ENCODE measurements around the gene TP73. TPM values are rescaled to one million over a fixed set of nuclear protein-coding genes. Genes with fewer than 3 reads are reported as not detected.

TP73 gene
- total RNA-seq, 1 experiment from 2014 or later: 2.6 TPM

DNA sequence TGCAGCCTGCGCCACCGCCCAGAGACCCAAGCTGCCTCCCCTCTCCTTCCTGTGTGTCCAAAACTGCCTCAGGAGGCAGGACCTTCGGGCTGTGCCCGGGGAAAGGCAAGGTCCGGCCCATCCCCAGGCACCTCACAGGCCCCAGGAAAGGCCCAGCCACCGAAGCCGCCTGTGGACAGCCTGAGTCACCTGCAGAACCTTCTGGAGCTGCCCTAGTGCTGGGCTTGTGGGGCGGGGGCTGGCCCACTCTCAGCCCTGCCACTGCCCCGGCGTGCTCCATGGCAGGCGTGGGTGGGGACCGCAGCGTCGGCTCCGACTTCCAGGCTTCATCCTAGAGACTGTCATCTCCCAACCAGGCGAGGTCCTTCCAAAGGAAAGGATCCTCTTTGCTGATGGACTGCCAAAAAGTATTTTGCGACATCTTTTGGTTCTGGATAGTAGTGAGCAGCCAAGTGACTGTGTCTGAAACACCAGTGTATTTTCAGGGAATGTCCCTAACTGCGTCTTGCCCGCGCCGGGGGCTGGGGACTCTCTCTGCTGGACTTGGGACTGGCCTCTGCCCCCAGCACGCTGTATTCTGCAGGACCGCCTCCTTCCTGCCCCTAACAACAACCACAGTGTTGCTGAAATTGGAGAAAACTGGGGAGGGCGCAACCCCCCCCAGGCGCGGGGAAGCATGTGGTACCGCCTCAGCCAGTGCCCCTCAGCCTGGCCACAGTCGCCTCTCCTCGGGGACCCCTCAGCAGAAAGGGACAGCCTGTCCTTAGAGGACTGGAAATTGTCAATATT lies 81.0 kb downstream of the TP73 start:
- no peak for DNase-seq
- H2AFZ ChIP-seq (ENCODE audit: low read length): no peak overlapping the region
- no peaks in the 10 kb centered on the region for H3K9me3 ChIP-seq (ENCODE audit: low read length)
- H3K27ac ChIP-seq (ENCODE audit: low read length): no peak overlapping the region
- intact Hi-C loops (cut with micrococcal nuclease): no loop called here
- ChIA-PET CTCF (no interaction called here), POLR2A (ENCODE audit: unreplicated experiment) (no interaction called here)
- H3K79me2 ChIP-seq (ENCODE audit: low read length): no peaks in the 10 kb centered on the region
- ATAC-seq: no peak; the same call in 1 of the 2 replicates
- H3K9ac ChIP-seq (ENCODE audit: low read length): no peak overlapping the region
- no TSS peak for BruUV-seq (replicated peaks)
- peaks cover 15% of the 10 kb centered on the region; the same call in 1 of the 2 replicates for H3K36me3 ChIP-seq (ENCODE audit: low read depth, low read length)
- H4K20me1 ChIP-seq (ENCODE audit: low read length): no peaks in the 10 kb centered on the region
- H3K4me3 ChIP-seq (ENCODE audit: low read length): no peak overlapping the region
- no peaks in the 10 kb centered on the region for H3F3A ChIP-seq (ENCODE audit: low read length, unreplicated experiment)
- no peaks in the 10 kb centered on the region for H3K4me1 ChIP-seq (ENCODE audit: insufficient read depth, low read length)
- H3K27me3 ChIP-seq (ENCODE audit: low read length): peaks cover 3% of the 10 kb centered on the region; the same call in 1 of the 2 replicates
- H3K9me2 ChIP-seq (replicated peaks; ENCODE audit: low read length): no peaks in the 10 kb centered on the region
- no peak overlapping the region for H3K4me2 ChIP-seq (ENCODE audit: low read length)
- TF ChIP-seq, protein P1, sequence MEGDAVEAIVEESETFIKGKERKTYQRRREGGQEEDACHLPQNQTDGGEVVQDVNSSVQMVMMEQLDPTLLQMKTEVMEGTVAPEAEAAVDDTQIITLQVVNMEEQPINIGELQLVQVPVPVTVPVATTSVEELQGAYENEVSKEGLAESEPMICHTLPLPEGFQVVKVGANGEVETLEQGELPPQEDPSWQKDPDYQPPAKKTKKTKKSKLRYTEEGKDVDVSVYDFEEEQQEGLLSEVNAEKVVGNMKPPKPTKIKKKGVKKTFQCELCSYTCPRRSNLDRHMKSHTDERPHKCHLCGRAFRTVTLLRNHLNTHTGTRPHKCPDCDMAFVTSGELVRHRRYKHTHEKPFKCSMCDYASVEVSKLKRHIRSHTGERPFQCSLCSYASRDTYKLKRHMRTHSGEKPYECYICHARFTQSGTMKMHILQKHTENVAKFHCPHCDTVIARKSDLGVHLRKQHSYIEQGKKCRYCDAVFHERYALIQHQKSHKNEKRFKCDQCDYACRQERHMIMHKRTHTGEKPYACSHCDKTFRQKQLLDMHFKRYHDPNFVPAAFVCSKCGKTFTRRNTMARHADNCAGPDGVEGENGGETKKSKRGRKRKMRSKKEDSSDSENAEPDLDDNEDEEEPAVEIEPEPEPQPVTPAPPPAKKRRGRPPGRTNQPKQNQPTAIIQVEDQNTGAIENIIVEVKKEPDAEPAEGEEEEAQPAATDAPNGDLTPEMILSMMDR (conservative IDR thresholded peaks at IDR 0.05; ENCODE audit: low read depth, low read length): no peak
- TF ChIP-seq EZH2 (IDR thresholded peaks at IDR 0.05; ENCODE audit: low read length, unreplicated experiment) (no peak), EZH2phosphoT487 (IDR thresholded peaks at IDR 0.05; ENCODE audit: borderline replicate concordance, low read length) (no peak)

DNA sequence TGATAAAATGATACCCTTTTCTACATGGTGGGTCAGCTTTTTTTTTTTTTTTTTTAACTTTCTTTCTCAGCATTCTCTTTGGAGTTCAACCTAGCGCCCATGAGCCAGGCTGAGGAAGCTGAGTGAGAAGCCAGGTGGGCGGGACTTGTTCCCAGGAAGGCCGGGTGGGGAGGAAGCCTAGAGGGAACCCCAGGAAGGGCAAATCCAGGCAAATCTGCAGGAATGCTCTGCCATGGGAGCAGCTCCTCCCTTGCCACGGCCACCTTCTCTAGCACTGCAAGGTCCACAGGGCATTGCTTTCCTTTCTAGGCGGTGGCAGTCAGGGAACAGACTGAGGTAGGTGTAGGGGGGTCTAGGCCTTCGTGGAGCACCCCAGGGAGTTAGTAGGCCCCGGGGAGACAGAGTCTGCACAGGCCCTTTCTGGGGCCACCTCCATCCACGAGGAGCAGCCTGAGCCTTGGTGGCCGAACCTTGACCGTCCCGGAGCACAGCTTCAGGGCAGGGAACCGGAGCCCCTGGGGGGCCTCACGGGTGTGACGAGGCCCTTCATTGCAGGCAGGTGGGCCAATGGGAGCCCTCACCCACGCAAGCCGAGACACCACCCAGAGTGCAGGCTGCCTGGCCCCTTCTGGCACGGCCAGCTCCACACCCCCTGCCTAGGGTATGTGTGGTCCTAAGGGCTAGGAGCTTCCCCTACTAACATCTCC lies 81.7 kb downstream of the TP73 start:
- Histone ChIP-seq H3K9me2 (replicated peaks; ENCODE audit: low read length) (no peaks in the 10 kb centered on the region), H3K36me3 (ENCODE audit: low read depth, low read length) (peaks cover 22% of the 10 kb centered on the region), H3K4me1 (ENCODE audit: insufficient read depth, low read length) (no peaks in the 10 kb centered on the region), H3K27me3 (ENCODE audit: low read length) (no peaks in the 10 kb centered on the region), H3K9me3 (ENCODE audit: low read length) (no peaks in the 10 kb centered on the region), H3K4me2 (ENCODE audit: low read length) (no peak overlapping the region), H3K27ac (ENCODE audit: low read length) (no peak overlapping the region), H3K9ac (ENCODE audit: low read length) (no peak overlapping the region), H3F3A (ENCODE audit: low read length, unreplicated experiment) (no peaks in the 10 kb centered on the region), H4K20me1 (ENCODE audit: low read length) (no peaks in the 10 kb centered on the region), H3K79me2 (ENCODE audit: low read length) (no peaks in the 10 kb centered on the region), H3K4me3 (ENCODE audit: low read length) (no peak overlapping the region), H2AFZ (ENCODE audit: low read length) (no peak overlapping the region)
- TF ChIP-seq EZH2 (IDR thresholded peaks at IDR 0.05; ENCODE audit: low read length, unreplicated experiment): no peak
- TF ChIP-seq, protein P1 (conservative IDR thresholded peaks at IDR 0.05; ENCODE audit: low read depth, low read length): no peak
- no peak for TF ChIP-seq EZH2phosphoT487 (IDR thresholded peaks at IDR 0.05; ENCODE audit: borderline replicate concordance, low read length)
- no peak for DNase-seq
- ATAC-seq: no peak
- POLR2A ChIA-PET (ENCODE audit: unreplicated experiment): no interaction called here
- intact Hi-C loops (cut with micrococcal nuclease): no loop called here
- CTCF ChIA-PET: no interaction called here
- no TSS peak for BruUV-seq (replicated peaks)

DNA sequence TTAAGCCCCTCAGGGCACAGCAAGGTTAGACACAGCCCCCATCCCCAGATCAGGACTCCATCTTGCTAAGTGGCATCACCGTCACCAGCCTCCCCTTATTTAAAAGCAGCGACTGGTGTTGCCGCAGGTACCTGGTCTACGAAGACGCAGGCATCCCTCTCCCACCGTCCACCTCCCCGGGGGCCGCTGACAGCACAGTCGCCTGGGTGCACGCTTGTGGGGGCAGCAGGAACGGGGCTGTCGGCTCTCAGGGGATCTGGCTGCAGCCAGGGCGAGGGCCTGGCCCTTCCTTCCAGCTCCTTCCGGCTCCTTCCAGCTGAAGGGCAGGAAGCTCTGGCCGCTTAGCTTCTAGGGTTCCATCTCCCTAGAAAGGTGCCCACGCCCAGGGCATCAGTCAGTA lies 82.3 kb downstream of the TP73 start:
- H2AFZ ChIP-seq (ENCODE audit: low read length): no peak overlapping the region
- DNase-seq: no peak
- no peaks in the 10 kb centered on the region for H3K79me2 ChIP-seq (ENCODE audit: low read length)
- POLR2A ChIA-PET (ENCODE audit: unreplicated experiment): no interaction called here
- H3K9ac ChIP-seq (ENCODE audit: low read length): no peak overlapping the region
- TF ChIP-seq EZH2phosphoT487 (IDR thresholded peaks at IDR 0.05; ENCODE audit: borderline replicate concordance, low read length) (no peak), EZH2 (IDR thresholded peaks at IDR 0.05; ENCODE audit: low read length, unreplicated experiment) (no peak)
- TF ChIP-seq, protein P1 (conservative IDR thresholded peaks at IDR 0.05; ENCODE audit: low read depth, low read length): no peak
- H3K27me3 ChIP-seq (ENCODE audit: low read length): no peaks in the 10 kb centered on the region
- no peaks in the 10 kb centered on the region for H3K9me2 ChIP-seq (replicated peaks; ENCODE audit: low read length)
- no peaks in the 10 kb centered on the region for H3K9me3 ChIP-seq (ENCODE audit: low read length)
- no TSS peak for BruUV-seq (replicated peaks)
- H3K4me3 ChIP-seq (ENCODE audit: low read length): no peak overlapping the region
- H3K27ac ChIP-seq (ENCODE audit: low read length): no peak overlapping the region
- CTCF ChIA-PET: no interaction called here
- H3F3A ChIP-seq (ENCODE audit: low read length, unreplicated experiment): no peaks in the 10 kb centered on the region
- H3K4me2 ChIP-seq (ENCODE audit: low read length): no peak overlapping the region
- intact Hi-C loops (cut with micrococcal nuclease): no loop called here
- ATAC-seq: no peak
- H3K4me1 ChIP-seq (ENCODE audit: insufficient read depth, low read length): no peaks in the 10 kb centered on the region
- peaks cover 23% of the 10 kb centered on the region for H3K36me3 ChIP-seq (ENCODE audit: low read depth, low read length)
- H4K20me1 ChIP-seq (ENCODE audit: low read length): no peaks in the 10 kb centered on the region

Measured in PC-3 (cell line).